HG03095 (cell line): ENCODE data around the gene EMP1.

Experiments used
- ATAC-seq: cut with Tn5 transposase; IDR thresholded peaks from one replicate; pipeline ENCODE4 v1.9.1; 2021; ENCODE audit warnings: moderate library complexity; ENCODE audit not compliant: unreplicated experiment

Gene EMP1

DNA sequence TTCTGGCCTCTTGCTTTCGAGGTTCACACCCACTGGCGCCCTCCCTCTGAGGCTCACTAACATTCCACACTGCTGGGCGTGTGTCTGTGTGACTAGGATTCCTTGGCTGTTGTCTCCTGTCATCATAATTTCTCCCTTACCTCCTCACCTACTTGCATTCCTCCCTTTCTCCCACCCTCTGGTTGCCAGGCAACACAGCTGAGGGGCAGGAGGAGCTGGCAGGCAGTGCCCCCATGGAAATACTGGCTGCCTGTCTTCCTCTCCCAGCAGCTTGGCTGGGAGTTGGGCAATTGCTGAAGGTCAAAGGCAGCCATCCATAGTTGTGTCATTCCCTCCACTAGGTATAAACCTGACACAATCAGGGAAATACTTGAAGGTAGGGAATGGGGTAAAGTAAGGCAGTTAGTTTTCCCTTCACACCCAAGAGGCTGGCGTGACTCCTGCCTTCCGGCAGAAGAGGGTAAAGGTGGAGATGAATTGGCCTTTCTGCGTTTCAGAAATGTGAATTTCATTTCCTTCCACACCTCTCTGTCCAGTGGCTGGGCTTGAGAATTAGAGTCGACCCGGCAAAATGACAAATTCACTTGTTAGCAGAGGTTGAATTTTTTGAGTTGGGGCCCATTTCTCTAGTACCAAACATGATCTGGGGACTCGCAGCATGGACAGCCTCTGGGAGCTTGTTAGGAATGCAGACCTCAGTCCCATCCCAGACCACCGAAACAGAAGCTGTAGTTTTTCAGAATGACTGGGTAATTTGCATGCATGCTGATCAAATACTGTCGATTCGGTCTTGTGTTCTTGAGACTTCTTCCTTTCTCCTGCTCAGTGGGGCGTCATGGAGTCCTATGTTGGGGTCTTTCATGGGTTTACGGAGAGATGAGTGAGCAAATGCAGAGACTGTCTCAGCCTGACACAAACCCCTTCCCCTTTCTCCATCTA is 24.3 kb upstream of the EMP1 start:
- no peak for ATAC-seq

DNA sequence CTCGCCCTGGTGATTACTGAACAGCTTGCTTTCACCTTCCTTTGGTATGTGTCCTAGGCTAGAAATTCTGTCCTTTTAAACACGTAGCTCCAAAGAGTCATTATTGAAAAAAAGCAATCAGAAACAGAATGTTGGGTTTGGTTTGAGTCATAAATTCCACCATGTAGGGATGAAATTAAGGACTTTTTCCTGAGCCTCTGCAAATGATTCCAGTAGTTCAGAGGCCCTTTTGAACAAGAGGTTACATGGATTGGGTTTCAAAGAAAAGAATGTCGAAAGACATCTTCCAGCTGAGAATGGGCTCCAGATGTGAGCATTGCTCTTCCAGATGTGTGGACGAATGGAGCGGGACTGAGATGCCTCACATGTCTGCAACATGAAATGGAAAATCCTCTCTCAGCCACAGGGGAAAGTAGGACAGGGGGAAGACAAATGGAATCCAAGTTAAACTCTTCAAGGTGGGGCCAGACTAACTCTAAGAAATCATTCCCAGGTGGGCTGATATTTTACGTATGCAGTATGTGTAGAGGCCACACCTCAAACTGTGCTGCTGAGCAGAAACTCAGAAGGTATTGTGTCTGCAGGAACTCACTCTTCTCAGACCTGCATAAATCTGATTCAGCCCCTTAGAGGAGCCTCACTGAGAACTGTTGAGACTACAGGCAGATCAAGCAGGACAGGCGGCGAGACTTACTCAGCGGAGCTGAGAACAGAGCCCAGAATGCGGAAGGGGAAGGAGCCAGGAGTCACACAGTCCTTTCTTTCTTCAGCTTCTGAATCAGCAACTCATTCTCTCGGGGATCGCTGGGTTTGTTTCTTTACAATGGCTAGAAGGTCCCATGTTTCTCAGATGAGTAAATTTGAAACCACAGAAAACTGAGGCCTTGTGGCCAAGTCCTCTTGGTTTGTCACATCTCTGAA is 23.3 kb upstream of the EMP1 start:
- ATAC-seq, result peak; percentile 93

DNA sequence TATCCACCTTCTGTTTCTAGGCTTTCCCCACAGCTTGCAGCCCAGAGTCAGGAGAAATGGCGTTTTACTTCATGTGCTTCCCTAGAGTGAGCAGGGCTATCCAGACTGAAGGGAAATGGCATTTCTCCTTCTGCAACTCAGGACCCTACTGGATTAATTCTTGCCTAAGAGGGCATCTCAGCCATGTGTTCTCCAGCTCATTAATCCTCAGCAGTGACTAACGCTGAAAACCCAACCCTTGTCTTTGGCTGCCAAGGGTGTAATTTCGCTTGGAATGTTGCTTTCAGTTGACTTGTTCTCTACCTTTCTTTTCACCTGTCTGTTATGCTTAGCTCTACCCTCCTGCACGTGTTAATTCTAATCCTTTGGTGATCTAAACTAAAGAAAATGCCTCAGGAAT is 21.0 kb upstream of the EMP1 start:
- no peak for ATAC-seq

- ATAC-seq, result no peak
These were observed 20.3 kb upstream of the EMP1 start for GRCh38 chr12:13176256-13176655.

DNA sequence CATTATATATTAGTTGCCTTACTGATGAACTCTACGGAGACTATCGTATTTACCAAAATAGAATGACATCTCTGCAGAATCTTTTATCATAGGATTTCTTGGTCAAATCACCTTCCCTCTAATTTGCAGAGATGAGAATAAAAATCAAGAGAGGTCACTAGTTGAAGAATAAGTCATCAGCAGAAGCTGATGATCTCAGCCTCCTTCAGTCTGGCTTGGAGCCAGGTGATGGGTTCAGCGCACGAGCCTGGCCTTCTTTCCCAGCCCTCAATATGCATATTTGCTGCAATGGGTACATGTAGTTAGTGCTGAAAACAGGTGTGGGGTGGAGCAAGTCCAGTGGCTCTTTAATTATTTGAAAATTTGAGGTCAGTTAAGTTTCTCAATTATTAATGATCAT is 19.2 kb upstream of the EMP1 start:
- no peak for ATAC-seq

DNA sequence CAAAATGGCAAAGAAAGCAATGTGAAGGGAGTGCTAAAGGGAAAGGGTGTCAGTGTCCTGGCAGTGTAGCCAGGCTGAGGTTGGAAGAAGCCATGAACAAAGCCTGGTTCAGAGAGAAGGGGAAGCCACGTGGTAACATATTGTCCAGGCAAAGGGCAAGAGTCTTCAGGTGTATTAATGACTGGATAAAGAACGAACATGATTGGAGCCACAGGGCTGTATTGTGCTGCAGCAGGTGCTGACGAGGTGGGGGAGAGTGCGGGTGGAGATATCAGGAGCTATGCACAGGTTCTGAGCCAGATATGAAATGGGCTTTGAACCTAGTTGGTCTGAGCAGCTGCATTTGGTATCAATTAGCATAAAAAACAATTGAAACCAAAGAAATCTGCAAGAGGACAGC is 18.6 kb upstream of the EMP1 start:
- ATAC-seq, result no peak

- ATAC-seq, result no peak
These were observed 17.8 kb upstream of the EMP1 start for GRCh38 chr12:13178568-13179210.

- no peak for ATAC-seq
These were observed 17.1 kb upstream of the EMP1 start for GRCh38 chr12:13179211-13180074.

DNA sequence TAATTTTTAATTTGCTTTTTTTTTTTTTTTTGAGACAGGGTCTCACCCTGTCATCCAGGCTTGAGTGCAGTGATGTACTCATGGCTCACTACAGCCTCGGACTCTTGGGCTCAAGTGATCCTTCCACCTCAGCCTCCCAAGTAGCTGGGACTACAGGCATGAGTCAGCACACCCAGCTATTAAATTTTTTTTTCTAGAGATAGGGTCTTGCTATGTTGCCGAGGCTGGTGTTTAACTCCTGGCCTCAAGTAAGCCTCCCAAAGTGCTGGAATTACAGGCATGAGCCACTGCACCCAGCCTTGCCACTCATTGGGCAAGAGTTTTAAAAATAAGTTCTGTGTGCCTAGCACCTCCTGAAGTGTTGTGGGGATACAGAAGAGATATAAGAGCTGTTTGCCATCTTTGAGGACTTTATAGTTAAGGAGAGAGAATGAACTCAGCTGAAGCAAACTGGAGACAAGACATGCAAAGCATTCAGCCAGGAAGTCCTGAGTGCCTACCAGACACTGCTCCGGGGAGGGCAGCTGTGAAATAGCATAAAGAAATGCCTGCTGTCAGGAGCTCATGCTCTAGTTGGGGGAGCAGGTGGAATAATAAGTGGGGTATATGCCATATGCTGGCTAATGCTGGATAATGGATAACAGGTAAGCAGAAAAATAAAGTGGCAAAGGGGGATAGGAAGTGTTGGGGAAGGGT is 15.0 kb upstream of the EMP1 start:
- ATAC-seq, result no peak

DNA sequence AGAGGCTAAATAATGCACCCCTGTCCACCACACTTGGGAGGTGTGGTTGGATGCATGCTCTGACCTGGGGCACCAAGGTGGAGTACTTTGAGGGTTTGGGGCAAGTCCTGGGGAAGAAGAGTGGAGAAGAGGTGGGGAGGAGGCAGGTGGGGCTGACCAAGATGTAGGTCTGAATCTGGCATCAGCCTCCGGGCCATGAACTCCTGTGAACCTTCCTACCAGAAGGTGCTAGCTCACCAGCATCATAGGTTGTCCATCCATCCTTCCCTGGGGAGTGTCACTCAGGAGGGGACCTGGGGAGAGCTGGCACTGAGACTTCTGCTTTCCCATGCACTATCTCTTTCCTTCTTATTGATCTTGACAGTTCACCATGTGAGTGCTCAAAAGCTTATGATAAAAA is 13.6 kb upstream of the EMP1 start:
- ATAC-seq, result no peak

DNA sequence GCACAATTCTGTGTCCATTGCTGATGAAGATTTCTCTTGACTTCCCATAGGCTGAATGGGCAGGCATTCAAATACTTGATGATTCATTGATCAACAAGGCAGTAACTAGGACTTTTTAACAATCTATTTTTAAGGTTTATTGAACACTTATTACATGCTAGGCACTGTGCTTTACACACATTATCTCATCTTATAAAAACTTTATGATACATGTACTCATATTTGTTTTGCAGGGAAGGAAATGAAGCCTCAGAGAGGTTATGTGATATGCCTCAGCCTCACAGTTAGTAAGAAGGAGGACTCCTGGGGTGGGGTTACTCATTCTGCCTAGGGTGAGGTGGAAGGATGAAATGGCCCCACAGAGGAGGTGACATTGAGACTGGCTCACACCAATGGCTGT is 12.9 kb upstream of the EMP1 start:
- ATAC-seq, result no peak

DNA sequence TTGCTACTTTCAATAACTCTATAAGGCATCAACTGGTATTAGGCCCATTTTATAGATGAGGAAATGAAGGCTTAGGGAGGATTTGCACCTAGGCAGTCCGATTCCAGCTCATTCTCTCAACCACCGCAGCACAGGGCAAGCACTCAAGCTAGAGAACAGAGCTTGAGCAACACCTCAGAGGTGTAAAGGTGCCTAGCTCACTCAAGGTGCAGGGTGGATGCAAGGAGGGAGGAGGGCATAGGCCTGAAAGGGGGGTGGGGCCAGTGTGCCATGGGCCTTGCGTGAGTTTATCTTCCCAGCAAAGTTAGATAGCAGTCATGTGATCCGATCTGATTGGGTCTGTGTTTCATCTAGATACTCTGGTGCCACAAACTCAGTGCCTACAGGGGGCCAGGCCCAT is 10.2 kb upstream of the EMP1 start:
- no peak for ATAC-seq

DNA sequence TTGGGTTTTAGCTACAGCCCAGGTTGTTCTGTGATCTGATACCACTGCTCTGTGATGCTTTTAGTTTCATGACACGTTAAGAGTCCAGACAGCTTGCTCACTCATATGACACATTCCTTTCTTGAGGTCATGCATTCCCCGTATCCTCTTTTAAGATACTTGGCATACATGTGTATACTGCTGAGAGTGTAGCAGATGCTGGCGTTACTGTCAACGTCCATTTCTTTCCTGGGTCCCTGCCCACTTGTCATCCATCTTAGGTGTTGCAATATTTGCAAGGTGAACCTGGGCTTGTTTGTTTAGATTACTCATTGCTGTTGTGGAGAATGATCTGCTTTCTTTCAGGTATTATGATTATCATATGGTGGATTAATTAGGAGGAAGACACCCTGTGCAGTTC is 9.1 kb upstream of the EMP1 start:
- ATAC-seq, result no peak

DNA sequence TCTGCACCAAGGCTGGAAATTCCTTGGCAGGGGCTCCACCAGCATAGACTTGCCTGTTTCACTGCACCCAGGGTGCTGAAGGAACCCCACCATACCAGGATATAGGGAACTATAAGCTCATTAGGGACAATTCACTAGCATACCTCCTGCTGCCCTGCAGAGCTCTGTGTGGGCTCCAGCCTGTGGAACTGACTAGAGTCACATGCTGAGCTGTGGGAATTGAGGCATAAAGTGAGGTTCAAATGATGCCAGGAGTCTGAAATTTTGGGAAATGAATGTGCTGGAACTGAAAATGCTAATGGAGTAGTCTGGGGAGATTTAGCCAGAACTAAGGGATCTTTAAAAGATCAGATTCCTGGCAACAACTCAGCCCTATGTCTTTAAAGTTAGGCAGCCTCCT is 7.3 kb upstream of the EMP1 start:
- ATAC-seq, result no peak

- no peak for ATAC-seq
These were observed 6.3 kb upstream of the EMP1 start for GRCh38 chr12:13190275-13190674.

DNA sequence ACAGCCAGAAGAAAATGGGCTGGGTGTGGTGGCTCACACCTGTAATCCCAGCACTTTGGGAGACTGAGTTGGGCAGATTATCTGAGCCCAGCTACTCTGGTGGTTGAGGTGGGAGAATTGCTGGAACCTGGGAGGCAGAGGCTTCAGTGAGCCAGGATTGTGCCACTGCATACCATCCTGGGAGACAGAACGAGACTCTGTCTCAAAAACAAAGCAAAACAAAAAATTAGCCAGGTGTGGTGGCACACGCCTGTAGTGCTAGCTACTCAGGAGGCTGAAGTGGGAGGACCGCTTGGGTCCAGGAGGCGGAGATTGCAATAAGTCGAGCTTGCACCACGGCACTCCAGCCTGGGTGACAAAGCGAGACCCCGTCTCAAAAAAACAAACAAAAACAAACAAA is 3.8 kb upstream of the EMP1 start:
- no peak for ATAC-seq

- ATAC-seq, result no peak
These were observed 2.9 kb upstream of the EMP1 start for GRCh38 chr12:13193505-13194231.

- ATAC-seq, result no peak
These were observed 2.0 kb upstream of the EMP1 start for GRCh38 chr12:13194401-13195110.

GRCh38 chr12:13195250-13195649 is 1.3 kb upstream of the EMP1 start:
- no peak for ATAC-seq
